Measurements from ENCODE around the gene OVOL1. TPM values are rescaled to one million over a fixed set of nuclear protein-coding genes. Genes with fewer than 3 reads are reported as not detected.

The OVOL1 gene
- total and polyA plus RNA-seq, 11 donors: not detected

DNA sequence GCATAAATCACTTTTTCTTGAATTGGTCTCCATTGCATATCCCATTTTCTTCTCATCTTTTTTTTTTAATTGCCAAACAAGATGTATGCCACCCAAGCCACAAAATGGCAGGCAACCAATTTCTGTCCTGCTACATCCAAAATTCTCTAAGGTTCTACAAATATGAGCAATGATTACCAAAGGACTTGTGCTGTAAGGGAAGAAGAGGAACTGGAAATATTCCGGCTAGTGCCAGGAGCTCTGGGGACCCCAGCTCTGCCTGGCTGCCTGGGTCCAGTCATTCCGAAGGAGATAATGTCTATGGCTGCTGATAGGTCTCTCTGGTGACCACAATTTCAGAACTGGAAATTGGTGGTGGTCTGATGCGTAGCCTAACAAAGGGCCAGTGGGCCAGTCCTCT, 29.8 kb downstream of the OVOL1 start:
- Histone ChIP-seq H3K36me3 (no peaks in the 10 kb centered on the region), H3K9me3 (no peaks in the 10 kb centered on the region), H3K4me3 (peak overlapping the region in 2 of 12 donors; percentile 77), H3K27ac (no peak overlapping the region), H3K27me3 (no peaks in the 10 kb centered on the region), H3K4me1 (peaks cover 0 to 32% (median 5%) of the 10 kb centered on the region in 12 donors)
- 95 to 98% (median 97%) methylated on average over 3 of the region's 3 CpGs for WGBS, 4 donors
- intact Hi-C loops (cut with DNase I): loop anchor here in 9 of 10 donors (2.0 to 10.0 kb wide), 8 partner anchors 34 to 274 kb away; partner anchors contain the start of genes KAT5 (in 4 of the 9), AP5B1 (in 2 of the 9) and SIPA1 (in 1 of the 9)
- TF ChIP-seq, protein P1, sequence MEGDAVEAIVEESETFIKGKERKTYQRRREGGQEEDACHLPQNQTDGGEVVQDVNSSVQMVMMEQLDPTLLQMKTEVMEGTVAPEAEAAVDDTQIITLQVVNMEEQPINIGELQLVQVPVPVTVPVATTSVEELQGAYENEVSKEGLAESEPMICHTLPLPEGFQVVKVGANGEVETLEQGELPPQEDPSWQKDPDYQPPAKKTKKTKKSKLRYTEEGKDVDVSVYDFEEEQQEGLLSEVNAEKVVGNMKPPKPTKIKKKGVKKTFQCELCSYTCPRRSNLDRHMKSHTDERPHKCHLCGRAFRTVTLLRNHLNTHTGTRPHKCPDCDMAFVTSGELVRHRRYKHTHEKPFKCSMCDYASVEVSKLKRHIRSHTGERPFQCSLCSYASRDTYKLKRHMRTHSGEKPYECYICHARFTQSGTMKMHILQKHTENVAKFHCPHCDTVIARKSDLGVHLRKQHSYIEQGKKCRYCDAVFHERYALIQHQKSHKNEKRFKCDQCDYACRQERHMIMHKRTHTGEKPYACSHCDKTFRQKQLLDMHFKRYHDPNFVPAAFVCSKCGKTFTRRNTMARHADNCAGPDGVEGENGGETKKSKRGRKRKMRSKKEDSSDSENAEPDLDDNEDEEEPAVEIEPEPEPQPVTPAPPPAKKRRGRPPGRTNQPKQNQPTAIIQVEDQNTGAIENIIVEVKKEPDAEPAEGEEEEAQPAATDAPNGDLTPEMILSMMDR (IDR thresholded peaks at IDR 0.05): no peak
- TF ChIP-seq POLR2A (IDR thresholded peaks at IDR 0.05): no peak
- DNase-seq: no peak
- no peak for ATAC-seq

DNA sequence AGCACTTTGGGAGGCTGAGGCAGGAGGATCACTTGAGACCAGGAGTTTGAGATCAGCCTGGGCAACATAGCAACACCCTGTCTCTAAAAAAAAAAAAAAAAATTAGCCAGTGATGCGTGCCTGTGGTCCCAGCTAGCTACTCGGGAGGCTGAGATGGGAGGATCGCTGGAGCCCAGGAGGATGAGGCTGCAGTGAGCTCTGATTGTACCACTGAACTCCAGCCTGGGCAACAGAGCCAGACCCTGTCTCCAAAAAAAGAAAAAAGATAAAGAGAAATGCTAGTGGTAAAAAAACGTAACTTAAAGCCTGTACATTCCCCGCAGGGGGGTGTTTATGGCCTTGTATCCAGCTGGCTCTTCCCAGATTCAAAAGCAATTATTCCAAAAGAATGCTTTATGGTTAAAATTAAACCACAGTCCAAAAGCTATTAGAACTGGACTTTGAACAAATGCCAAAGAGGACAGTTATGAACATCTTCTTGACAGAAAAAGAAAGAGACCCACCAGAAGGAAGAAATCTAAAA, 30.5 kb downstream of the OVOL1 start:
- intact Hi-C loops (cut with DNase I): loop anchor here in 9 of 10 donors (2.0 to 10.0 kb wide), 8 partner anchors 35 to 275 kb away; partner anchors contain the start of genes KAT5 (in 4 of the 9), AP5B1 (in 2 of the 9) and SIPA1 (in 1 of the 9)
- H3K27ac ChIP-seq: peak overlapping the region in 8 of 12 donors; percentile 33 to 86 (median 66)
- no peaks in the 10 kb centered on the region for H3K27me3 ChIP-seq
- no peaks in the 10 kb centered on the region for H3K9me3 ChIP-seq
- WGBS, 4 donors: 67 to 83% (median 73%) methylated on average over 5 of the region's 5 CpGs
- TF ChIP-seq POLR2A (IDR thresholded peaks at IDR 0.05): no peak
- TF ChIP-seq, protein P1 (IDR thresholded peaks at IDR 0.05): no peak
- no peaks in the 10 kb centered on the region for H3K36me3 ChIP-seq
- no peak for DNase-seq
- H3K4me1 ChIP-seq: peaks cover 0 to 26% (median 5%) of the 10 kb centered on the region in 12 donors
- ATAC-seq: no peak
- H3K4me3 ChIP-seq: peak overlapping the region; percentile 31 to 83 (median 67)

DNA sequence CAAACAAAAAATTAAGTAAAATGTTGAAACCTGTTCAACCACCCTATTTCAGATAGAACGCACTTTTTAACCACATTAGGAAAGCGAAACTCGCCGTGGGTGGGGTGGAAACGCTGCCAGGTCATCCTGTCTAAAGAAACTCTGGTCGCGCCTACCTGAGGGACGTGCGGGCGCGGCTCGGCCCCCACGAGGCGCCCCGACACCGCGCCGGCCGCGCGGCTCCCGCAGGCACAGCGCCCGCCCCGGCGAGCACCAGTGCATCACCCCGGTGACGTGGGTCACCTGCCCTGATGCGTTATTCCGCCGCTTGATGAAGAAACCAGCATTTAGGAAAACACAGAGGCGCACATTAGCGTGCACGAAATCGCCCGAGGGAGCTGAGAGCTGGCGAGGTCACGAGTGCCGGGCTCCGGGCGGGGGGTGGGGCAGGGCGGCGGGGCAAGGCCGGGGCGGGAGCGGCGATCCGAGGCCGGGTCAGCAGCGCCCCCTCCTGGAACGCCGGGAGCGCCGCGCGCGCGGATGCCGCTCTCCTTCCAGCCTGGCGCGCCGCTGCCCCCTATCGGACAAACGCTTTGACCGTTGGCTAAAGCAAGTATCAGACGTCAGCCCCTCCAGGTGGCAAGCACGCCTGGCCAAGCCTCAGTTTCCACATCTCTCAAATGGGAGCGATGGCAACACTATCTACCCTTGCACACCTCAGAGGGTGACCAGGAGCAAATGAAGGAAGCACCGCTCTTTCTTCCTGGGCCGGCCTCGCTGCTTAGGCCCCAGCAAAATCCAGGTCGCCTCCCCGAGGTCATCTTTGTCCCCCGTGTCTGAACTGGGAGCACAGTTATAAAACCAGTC, 31.2 kb downstream of the OVOL1 start:
- peak; percentile 92 to 97 (median 94) for DNase-seq
- intact Hi-C loops (cut with DNase I): loop anchor here in 9 of 10 donors (1.0 to 10.0 kb wide), 16 partner anchors 36 to 276 kb away; partner anchors contain the start of genes AP5B1 (in 7 of the 9), KAT5 (in 5 of the 9) and SIPA1 (in 1 of the 9)
- H3K36me3 ChIP-seq: no peaks in the 10 kb centered on the region
- H3K27me3 ChIP-seq: no peaks in the 10 kb centered on the region
- H3K27ac ChIP-seq: peak overlapping the region in 11 of 12 donors; percentile 33 to 86 (median 62)
- TF ChIP-seq, protein P1 (IDR thresholded peaks at IDR 0.05): peak in 11 of 12 donors; percentile 98 to 100 (median 100)
- no peak for TF ChIP-seq POLR2A (IDR thresholded peaks at IDR 0.05)
- peaks cover 0 to 25% (median 5%) of the 10 kb centered on the region in 12 donors for H3K4me1 ChIP-seq
- 6 to 11% (median 9%) methylated on average over 40 to 74 of the region's 74 CpGs for WGBS, 4 donors
- H3K9me3 ChIP-seq: no peaks in the 10 kb centered on the region
- H3K4me3 ChIP-seq: peak overlapping the region; percentile 31 to 83 (median 67)
- ATAC-seq: peak; percentile 62 to 98 (median 96)

DNA sequence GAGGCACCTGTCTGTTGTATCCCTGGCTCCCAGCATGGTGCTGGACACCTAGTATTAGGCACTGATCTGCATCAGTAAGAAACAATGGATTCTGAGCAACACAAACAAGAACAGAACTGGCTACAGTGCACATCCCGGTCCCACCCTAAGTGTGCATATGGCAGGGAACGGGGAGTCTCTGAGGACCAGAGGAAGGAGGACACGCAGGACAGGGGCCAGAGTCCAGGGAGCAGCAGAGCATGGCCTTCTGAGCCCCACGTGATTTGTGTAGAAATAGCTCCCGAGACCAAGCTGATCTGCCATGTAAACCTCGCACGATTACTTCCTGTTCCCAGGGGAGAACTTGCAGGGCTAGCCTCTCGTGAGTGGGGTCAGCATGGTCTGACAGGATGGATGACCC, 34.2 kb downstream of the OVOL1 start:
- Histone ChIP-seq H3K9me3 (no peaks in the 10 kb centered on the region), H3K4me1 (peaks cover 0 to 10% (median 5%) of the 10 kb centered on the region in 12 donors), H3K27ac (no peak overlapping the region), H3K27me3 (no peaks in the 10 kb centered on the region), H3K4me3 (no peak overlapping the region), H3K36me3 (no peaks in the 10 kb centered on the region)
- DNase-seq (no peak), ATAC-seq (no peak)
- TF ChIP-seq, protein P1 (IDR thresholded peaks at IDR 0.05): no peak
- no peak for TF ChIP-seq POLR2A (IDR thresholded peaks at IDR 0.05)
- 55 to 64% (median 58%) methylated on average over 8 of the region's 8 CpGs for WGBS, 4 donors
- intact Hi-C loops (cut with DNase I): loop anchor here in 1 of 10 donors (5.0 kb wide), 1 partner anchor 119 kb away; no protein-coding TSS in a partner anchor

Measured in heart left ventricle (tissue), 16 donors.